Uterus (tissue), 2 donors: ENCODE results near the gene GALNT7.

ENCODE experiments used
- POLR2A ChIP-seq, 2 donors: fragments of 450-650 bp; IDR thresholded peaks; one replicate each; pipeline ENCODE4 v1.6.1; 2016; ENCODE audit warnings: antibody characterized with exemption in 2 of 2, mild to moderate bottlenecking in 1 of 2, moderate library complexity in 1 of 2
- TF ChIP-seq, protein P1 (sequence below), 4 experiments: fragments of 200-600 bp in 2 of 4; fragments of 450-650 bp in 2 of 4; sonication (generic) in 2 of 4; IDR thresholded peaks; one replicate each; pipeline ENCODE4 v1.5.1; 2016 to 2019; ENCODE audit warnings: antibody characterized with exemption in 4 of 4, mild to moderate bottlenecking in 2 of 4, moderate library complexity in 1 of 4

DNA sequence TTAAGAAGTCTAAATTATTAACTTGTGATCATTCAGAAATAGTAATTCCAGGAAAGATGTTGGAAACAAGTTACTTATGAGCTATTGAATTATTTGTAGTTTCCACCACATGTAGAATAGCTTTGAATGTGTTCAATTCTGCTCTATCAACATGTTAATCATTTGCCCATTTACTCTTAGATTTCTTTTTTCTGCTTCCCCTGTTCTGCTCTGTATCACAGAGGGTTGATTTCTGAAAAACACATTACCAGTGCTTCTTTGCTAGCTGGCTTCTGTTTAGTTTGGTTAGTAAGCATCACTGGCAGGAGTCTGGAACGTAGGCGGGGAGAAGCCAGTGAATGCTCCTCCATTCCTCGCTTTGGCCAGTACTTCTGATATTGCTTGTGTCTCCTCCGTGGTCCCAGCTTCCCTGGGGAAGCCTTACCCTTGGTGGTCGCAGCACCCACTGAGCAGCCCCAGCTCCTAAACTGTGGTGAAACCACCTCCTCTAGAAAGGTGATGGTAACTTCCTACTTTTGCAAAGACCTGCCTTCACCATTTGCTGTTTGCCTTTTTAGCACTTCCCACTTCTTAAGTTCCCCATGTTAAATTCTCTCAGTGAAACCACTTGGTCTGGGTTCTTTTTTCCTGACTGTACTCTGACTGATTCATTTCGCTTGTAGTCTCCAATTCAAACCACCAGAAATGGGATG, 40.3 kb upstream of the GALNT7 start:
- TF ChIP-seq, protein P1, sequence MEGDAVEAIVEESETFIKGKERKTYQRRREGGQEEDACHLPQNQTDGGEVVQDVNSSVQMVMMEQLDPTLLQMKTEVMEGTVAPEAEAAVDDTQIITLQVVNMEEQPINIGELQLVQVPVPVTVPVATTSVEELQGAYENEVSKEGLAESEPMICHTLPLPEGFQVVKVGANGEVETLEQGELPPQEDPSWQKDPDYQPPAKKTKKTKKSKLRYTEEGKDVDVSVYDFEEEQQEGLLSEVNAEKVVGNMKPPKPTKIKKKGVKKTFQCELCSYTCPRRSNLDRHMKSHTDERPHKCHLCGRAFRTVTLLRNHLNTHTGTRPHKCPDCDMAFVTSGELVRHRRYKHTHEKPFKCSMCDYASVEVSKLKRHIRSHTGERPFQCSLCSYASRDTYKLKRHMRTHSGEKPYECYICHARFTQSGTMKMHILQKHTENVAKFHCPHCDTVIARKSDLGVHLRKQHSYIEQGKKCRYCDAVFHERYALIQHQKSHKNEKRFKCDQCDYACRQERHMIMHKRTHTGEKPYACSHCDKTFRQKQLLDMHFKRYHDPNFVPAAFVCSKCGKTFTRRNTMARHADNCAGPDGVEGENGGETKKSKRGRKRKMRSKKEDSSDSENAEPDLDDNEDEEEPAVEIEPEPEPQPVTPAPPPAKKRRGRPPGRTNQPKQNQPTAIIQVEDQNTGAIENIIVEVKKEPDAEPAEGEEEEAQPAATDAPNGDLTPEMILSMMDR (IDR thresholded peaks at IDR 0.05): no peak
- TF ChIP-seq POLR2A (IDR thresholded peaks at IDR 0.05): no peak
